Measurements from ENCODE around the gene ARHGAP35.
A peak's percentile ranks its signal among the peaks of the same experiment; 100 is the strongest.

ARHGAP35 gene

DNA sequence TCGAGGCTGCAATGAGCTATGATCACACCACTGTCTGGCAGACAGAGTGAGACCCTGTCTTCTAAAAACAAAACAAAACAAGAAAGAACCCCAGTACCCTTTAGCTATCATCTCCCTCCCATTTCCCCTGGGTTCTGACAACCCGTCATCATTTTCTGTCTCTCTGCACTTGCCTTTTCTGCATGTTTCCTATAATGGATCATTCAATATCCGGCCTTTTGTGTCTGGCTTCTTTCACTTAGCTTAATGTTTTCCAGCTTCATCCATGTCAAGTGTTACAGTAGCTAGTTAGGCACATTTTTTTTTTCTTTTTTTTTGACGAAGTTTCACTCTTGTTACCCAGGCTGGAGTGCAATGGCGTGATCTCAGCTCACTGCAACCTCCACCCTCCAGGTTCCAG, 26.7 kb upstream of the ARHGAP35 start:
- no peak for DNase-seq
- no peak for TF ChIP-seq GATA1 (IDR thresholded peaks at IDR 0.05; ENCODE audit: low read depth, low read length)
- no peak for TF ChIP-seq POLR2A (IDR thresholded peaks at IDR 0.05; ENCODE audit: low read length)

GRCh38 chr19:46834984-46835383, 25.8 kb upstream of the ARHGAP35 start:
- TF ChIP-seq GATA1 (IDR thresholded peaks at IDR 0.05; ENCODE audit: low read depth, low read length), result no peak
- no peak for TF ChIP-seq POLR2A (IDR thresholded peaks at IDR 0.05; ENCODE audit: low read length)
- no peak for DNase-seq

GRCh38 chr19:46838160-46838559, 22.6 kb upstream of the ARHGAP35 start:
- TF ChIP-seq GATA1 (IDR thresholded peaks at IDR 0.05; ENCODE audit: low read depth, low read length), result no peak
- no peak for TF ChIP-seq POLR2A (IDR thresholded peaks at IDR 0.05; ENCODE audit: low read length)
- DNase-seq, result no peak

DNA sequence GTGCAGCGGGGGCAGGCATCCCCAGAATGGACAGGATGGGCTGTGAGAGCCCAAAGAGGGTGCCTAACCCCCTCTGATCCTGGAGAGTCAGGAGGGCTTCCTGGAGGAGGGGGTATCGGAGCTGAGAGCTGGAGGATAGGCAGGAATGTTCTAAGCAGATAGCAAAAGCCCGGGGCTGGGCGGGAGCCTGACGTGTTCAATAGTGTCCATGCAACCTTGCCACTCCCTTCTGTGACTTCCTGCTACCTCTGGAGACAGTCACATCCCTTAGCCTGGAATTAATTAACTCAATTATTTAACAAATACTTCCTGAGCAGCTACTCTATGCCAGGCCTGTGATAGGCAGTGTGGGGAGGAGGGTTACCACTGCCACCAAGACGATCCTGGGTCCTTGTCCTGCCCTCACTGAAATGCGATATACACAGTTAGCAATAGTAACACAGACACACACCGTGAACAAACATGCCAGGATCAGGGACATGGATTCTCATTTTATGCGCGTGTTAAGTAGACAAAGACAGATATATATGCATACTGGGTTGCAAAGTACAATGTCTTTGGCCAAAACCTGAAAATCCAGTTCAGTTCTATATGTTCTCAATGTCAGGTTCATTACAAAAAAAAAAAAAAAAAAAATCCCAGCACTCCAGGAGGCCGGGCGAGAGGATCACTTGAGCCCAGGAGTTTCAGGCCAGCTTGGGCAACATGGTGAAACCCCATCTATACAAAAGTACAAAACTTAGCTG, 20.9 kb upstream of the ARHGAP35 start:
- TF ChIP-seq GATA1 (IDR thresholded peaks at IDR 0.05; ENCODE audit: low read depth, low read length) (no peak), POLR2A (IDR thresholded peaks at IDR 0.05; ENCODE audit: low read length) (no peak)

DNA sequence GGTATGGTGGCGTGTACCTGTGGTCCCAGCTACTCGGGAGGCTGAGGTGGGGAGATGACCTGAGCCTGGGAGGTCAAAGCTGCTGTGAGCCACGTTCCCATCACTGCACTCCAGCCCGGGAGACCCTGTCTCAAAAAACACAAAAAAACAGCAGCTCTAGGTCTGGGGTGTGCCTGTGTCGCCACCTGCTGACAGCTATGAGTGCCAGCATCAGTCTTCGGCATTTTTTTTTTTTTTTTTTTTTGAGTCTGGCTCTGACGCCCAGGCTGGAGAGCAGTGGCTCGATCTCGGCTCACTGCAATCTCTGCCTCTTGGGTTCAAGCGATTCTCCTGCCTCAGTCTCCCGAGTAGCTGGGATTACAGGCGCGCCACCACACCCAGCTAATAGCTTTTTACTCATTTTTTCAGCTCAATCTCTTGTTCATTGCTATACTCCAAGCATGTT, 20.3 kb upstream of the ARHGAP35 start:
- DNase-seq, result peak; percentile 79 to 87
- TF ChIP-seq POLR2A (IDR thresholded peaks at IDR 0.05; ENCODE audit: low read length) (no peak), GATA1 (IDR thresholded peaks at IDR 0.05; ENCODE audit: low read depth, low read length) (no peak)

More for the DNA sequence above, 20.9 kb upstream of the ARHGAP35 start:
- DNase-seq, result no peak

- peak; percentile 65 to 83 for DNase-seq
Measured at GRCh38 chr19:46841458-46842083, 19.2 kb upstream of the ARHGAP35 start.

DNA sequence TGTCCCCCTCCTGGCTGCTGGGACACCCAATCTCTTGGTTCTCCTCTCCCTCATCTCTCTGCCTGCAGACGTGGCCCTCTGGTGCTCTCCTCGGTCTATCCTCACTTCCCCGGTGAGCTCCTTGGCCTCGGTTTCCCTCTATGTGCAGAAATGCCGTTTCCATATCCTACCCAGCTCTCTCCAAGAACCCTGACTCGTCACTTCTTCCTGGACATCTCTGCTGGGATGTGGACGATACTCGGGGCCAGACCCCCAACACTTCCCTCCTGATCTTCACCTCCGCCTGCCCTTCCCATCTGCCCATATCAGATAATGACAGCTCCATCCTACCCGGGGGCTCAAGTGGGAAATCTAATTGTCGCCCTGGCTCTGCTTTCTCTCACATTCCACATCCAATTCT, 18.0 kb upstream of the ARHGAP35 start:
- no peak for DNase-seq
- TF ChIP-seq GATA1 (IDR thresholded peaks at IDR 0.05; ENCODE audit: low read depth, low read length), result no peak
- no peak for TF ChIP-seq POLR2A (IDR thresholded peaks at IDR 0.05; ENCODE audit: low read length)

More at GRCh38 chr19:46841458-46842083, 19.2 kb upstream of the ARHGAP35 start:
- TF ChIP-seq POLR2A (IDR thresholded peaks at IDR 0.05; ENCODE audit: low read length) (no peak), GATA1 (IDR thresholded peaks at IDR 0.05; ENCODE audit: low read depth, low read length) (no peak)

DNA sequence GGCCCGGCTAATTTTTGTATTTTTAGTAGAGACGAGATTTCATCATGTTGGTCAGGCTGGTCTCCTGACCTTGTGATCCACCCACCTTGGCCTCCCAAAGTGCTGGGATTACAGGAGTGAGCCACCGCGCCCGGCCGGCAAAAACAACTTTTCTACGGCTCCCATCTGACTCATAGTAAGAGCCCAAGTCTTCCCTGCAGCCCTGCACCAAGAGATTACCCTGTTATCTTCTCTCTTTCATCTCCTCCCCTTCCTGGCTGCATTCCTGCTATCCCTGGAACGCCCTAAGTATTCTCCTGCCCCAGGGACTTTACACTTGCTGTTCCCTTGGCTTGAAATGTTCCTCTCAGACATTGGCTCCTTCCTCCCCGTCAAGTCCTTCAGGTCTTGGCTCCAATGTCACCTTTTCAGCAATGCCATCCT, 16.7 kb upstream of the ARHGAP35 start:
- DNase-seq, result peak; percentile 47 to 66
- no peak for TF ChIP-seq GATA1 (IDR thresholded peaks at IDR 0.05; ENCODE audit: low read depth, low read length)
- no peak for TF ChIP-seq POLR2A (IDR thresholded peaks at IDR 0.05; ENCODE audit: low read length)

- DNase-seq, result peak; percentile 76 to 78
- TF ChIP-seq GATA1 (IDR thresholded peaks at IDR 0.05; ENCODE audit: low read depth, low read length) (no peak), POLR2A (IDR thresholded peaks at IDR 0.05; ENCODE audit: low read length) (peak; percentile 33)
Measured at GRCh38 chr19:46845959-46846459, 14.8 kb upstream of the ARHGAP35 start.

DNA sequence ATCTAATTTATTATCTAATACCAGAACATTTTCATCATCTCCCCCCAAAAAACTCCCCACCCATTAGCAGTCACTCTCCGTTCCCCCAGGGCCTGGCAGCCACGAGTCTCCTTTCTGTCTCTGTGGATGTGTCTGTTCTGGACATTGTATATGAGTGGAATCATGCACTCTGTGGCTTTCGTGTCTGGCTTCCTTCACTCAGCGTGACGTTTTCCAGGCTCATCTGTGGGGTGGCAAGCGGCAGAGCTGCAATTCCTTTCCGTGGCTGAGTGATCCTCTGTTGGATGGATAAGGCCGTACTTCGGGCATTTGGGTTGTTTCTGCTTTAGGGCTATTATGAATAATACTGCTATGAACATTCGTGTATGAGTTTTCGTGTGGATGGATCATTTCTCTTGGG, 13.3 kb upstream of the ARHGAP35 start:
- DNase-seq, result no peak
- TF ChIP-seq GATA1 (IDR thresholded peaks at IDR 0.05; ENCODE audit: low read depth, low read length) (no peak), POLR2A (IDR thresholded peaks at IDR 0.05; ENCODE audit: low read length) (no peak)

GRCh38 chr19:46848389-46848788, 12.4 kb upstream of the ARHGAP35 start:
- no peak for DNase-seq
- TF ChIP-seq GATA1 (IDR thresholded peaks at IDR 0.05; ENCODE audit: low read depth, low read length) (no peak), POLR2A (IDR thresholded peaks at IDR 0.05; ENCODE audit: low read length) (no peak)

- no peak for DNase-seq
- TF ChIP-seq GATA1 (IDR thresholded peaks at IDR 0.05; ENCODE audit: low read depth, low read length) (no peak), POLR2A (IDR thresholded peaks at IDR 0.05; ENCODE audit: low read length) (no peak)
Measured at GRCh38 chr19:46849610-46850009, 11.2 kb upstream of the ARHGAP35 start.

DNA sequence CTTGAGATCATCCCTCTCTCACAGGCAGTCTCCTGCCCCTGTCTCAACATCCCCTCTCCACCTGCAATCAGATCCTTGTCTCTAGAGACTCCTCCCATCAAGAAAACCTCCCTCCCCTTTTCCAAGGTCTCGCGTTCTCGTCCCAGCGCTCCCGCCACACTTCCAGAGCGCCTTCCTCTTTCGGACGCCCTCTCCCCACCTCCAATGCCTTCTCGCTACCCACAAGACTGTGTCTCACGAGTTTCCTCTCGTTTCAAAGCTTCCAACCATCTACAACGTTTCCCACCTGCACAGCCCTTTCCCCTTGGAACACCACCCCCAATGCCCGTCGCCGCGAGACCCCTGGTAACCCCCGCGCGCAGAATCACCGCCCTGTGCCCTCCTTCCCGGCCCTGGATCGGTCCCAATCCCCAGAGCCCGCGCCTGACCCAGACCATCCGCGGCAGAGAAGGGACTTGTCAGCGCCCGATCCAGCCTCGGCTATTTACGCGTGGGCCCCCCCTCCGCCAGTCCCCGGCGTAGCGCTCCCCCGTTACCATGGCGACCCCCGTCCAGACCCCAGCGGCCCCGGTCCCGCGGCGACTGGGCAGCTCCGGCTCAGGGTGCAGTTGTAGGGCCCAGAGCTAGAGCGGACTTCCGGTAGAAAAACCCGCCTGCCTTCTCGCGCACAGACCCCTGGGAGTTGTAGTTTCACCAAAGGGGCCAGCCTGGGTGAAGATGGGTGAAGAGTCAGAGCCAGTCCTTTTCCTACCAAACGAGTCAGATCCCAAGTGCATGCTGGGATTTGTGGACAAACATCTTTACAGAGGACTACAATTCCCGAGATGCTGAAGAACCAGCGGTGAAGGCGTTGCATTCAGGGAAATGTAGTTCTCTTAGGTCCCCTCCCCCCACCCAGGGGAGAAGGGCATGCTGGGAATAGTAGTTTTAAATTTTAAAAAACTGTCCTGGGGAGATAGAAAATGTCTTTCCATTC, 10.3 kb upstream of the ARHGAP35 start, which contains the start of gene AP2S1:
Gene AP2S1, minus strand, starts transcription at position 619 of the 976 bp plus-strand sequence. Its CDS starts 80 bp downstream, at position 539.
- peak; percentile 95 to 96 for DNase-seq
- TF ChIP-seq POLR2A (IDR thresholded peaks at IDR 0.05; ENCODE audit: low read length), result peak; percentile 69
- no peak for TF ChIP-seq GATA1 (IDR thresholded peaks at IDR 0.05; ENCODE audit: low read depth, low read length)
